ENCODE data around the gene MTMR3. TPM values are rescaled to one million over a fixed set of nuclear protein-coding genes. Genes with fewer than 3 reads are reported as not detected.

Gene MTMR3
- polyA plus RNA-seq, 1 of the 3 experiments (the other 2 are of a cell fraction) = 20.4 TPM

- H3K79me2 ChIP-seq (ENCODE audit: insufficient read depth) = peaks cover 91% of the 10 kb centered on the region
- CTCF ChIA-PET = interaction anchor here (2.6 kb wide), 1 partner anchor 58 kb away, joined by 11 read pairs; no protein-coding TSS in a partner anchor
Measured at GRCh38 chr22:29947410-29948384, 64.7 kb downstream of the MTMR3 start.

More at GRCh38 chr22:29947410-29948384, 64.7 kb downstream of the MTMR3 start:
- H3K9ac ChIP-seq = peak overlapping the region; percentile 31; the same call in 1 of the 2 replicates
- POLR2A ChIA-PET = no interaction called here
- WGBS (ENCODE audit: low lambda C conversion rate) = 35% methylated on average over 4 of the region's 4 CpGs
- no peak for TF ChIP-seq TAF1 (IDR thresholded peaks at IDR 0.05; ENCODE audit: borderline replicate concordance, low read depth, low read length)
- TF ChIP-seq GABPA (IDR thresholded peaks at IDR 0.05; ENCODE audit: low read depth) = no peak
- no peak for TF ChIP-seq USF2 (IDR thresholded peaks at IDR 0.05; ENCODE audit: borderline replicate concordance, low read depth, low read length)
- TF ChIP-seq TCF12 (IDR thresholded peaks at IDR 0.05) = peak; percentile 84
- TF ChIP-seq JUND (IDR thresholded peaks at IDR 0.05) = peak; percentile 37; the same call in 1 of the 2 replicates
- peak; percentile 74 for TF ChIP-seq NFIC (IDR thresholded peaks at IDR 0.05; ENCODE audit: borderline replicate concordance)
- TF ChIP-seq CTCF (IDR thresholded peaks at IDR 0.05) = no peak
- TF ChIP-seq FOSL2 (IDR thresholded peaks at IDR 0.05; ENCODE audit: borderline replicate concordance, low read depth) = 0 out of 2 replicates have a peak, but pooled peaks have one; percentile 5
- TF ChIP-seq SIN3A (IDR thresholded peaks at IDR 0.05; ENCODE audit: borderline replicate concordance, low read depth, low read length) = no peak
- TF ChIP-seq RAD21 (IDR thresholded peaks at IDR 0.05; ENCODE audit: low read length) = no peak
- no peak for TF ChIP-seq CHD2 (IDR thresholded peaks at IDR 0.05; ENCODE audit: low read length, partially characterized antibody)
- TF ChIP-seq PBX3 (IDR thresholded peaks at IDR 0.05) = peak; percentile 67
- no peak for TF ChIP-seq YY1 (IDR thresholded peaks at IDR 0.05; ENCODE audit: low read depth)
- no peak for TF ChIP-seq REST (IDR thresholded peaks at IDR 0.05; ENCODE audit: low read depth, low read length)
- no peak; a peak in 1 of 4 replicates for TF ChIP-seq EP300 (IDR thresholded peaks at IDR 0.05; ENCODE audit: borderline replicate concordance in 1 of 2, low read depth in 1 of 2, low read length in 1 of 2)
- no peak for TF ChIP-seq USF1 (IDR thresholded peaks at IDR 0.05; ENCODE audit: borderline replicate concordance, low read depth)
- no peak for TF ChIP-seq EZH2phosphoT487 (IDR thresholded peaks at IDR 0.05; ENCODE audit: borderline replicate concordance, low read depth)
- peak; percentile 13; the same call in 1 of the 2 replicates for TF ChIP-seq FOXM1 (IDR thresholded peaks at IDR 0.05; ENCODE audit: low read depth)
- no peak overlapping the region for H3K4me3 ChIP-seq (ENCODE audit: low read depth in 2 of 2, low read length in 1 of 2)
- H3K27ac ChIP-seq (ENCODE audit: low read depth in 2 of 2, low read length in 1 of 2) = peak overlapping the region; percentile 58 to 81; a peak in 3 of 4 replicates
- DNase-seq = peak; percentile 12
- H3K9me2 ChIP-seq = no peaks in the 10 kb centered on the region
- peak overlapping the region; percentile 65 for H3K4me2 ChIP-seq
- no peak overlapping the region for H2AFZ ChIP-seq (ENCODE audit: low read depth)
- H3K27me3 ChIP-seq (ENCODE audit: insufficient read depth) = no peaks in the 10 kb centered on the region
- H3F3A ChIP-seq (replicated peaks; ENCODE audit: insufficient read depth) = peaks cover 32% of the 10 kb centered on the region
- H4K20me1 ChIP-seq (ENCODE audit: insufficient read depth) = peaks cover 10% of the 10 kb centered on the region; the same call in 1 of the 2 replicates
- no peaks in the 10 kb centered on the region for H3K9me3 ChIP-seq
- H3K4me1 ChIP-seq (ENCODE audit: control insufficient read depth in 1 of 2, insufficient read depth in 2 of 2, low read depth in 1 of 2, low read length in 1 of 2) = peaks cover 6 to 32% of the 10 kb centered on the region in 2 experiments
- no peaks in the 10 kb centered on the region for H3K36me3 ChIP-seq (replicated peaks in 1 of 2; ENCODE audit: control insufficient read depth in 1 of 2, insufficient read depth in 2 of 2, low read length in 1 of 2)
